GM23248 (cell line): ENCODE results near the gene PLD5. TPM values are rescaled to one million over a fixed set of nuclear protein-coding genes. Genes with fewer than 3 reads are reported as not detected.

Experiments used
- DNase-seq: peaks from one replicate; pipeline ENCODE4 v3.0.0-alpha.2; 2015
- H2AFZ ChIP-seq: fragments of 200-600 bp; sonication (generic); 2 replicates; pipeline ENCODE4 v1.6.1; 2016; ENCODE audit warnings: antibody characterized with exemption
- H3F3A ChIP-seq: fragments of 200-600 bp; sonication (generic); 2 replicates; pipeline ENCODE4 v1.6.1; 2016; ENCODE audit warnings: mild to moderate bottlenecking, antibody characterized with exemption, mixed run types; ENCODE audit not compliant: insufficient read depth
- H3K27ac ChIP-seq: fragments of 200-600 bp; sonication (generic); 2 replicates; pipeline ENCODE4 v1.5.1; 2016; ENCODE audit warnings: mild to moderate bottlenecking
- H3K27me3 ChIP-seq: fragments of 200-600 bp; sonication (generic); replicated peaks from 2 replicates; pipeline ENCODE4 v1.6.1; 2016; ENCODE audit warnings: mild to moderate bottlenecking; ENCODE audit not compliant: insufficient read depth
- H3K36me3 ChIP-seq: fragments of 200-600 bp; sonication (generic); 2 replicates; pipeline ENCODE4 v1.6.1; 2016; ENCODE audit warnings: low read depth, mild to moderate bottlenecking
- H3K4me1 ChIP-seq: fragments of 200-600 bp; sonication (generic); 2 replicates; pipeline ENCODE4 v1.6.1; 2016; ENCODE audit warnings: mild to moderate bottlenecking; ENCODE audit not compliant: insufficient read depth
- H3K4me2 ChIP-seq: fragments of 200-600 bp; sonication (generic); one replicate; pipeline ENCODE4 v1.6.1; 2016; ENCODE audit warnings: mild to moderate bottlenecking; ENCODE audit not compliant: unreplicated experiment
- H3K4me3 ChIP-seq: fragments of 200-600 bp; sonication (generic); 2 replicates; pipeline ENCODE4 v1.5.1; 2016; ENCODE audit warnings: mild to moderate bottlenecking
- H3K79me2 ChIP-seq: fragments of 200-600 bp; sonication (generic); 2 replicates; pipeline ENCODE4 v1.6.1; 2016; ENCODE audit warnings: mild to moderate bottlenecking; ENCODE audit not compliant: insufficient read depth
- H3K9ac ChIP-seq: fragments of 200-600 bp; sonication (generic); 2 replicates; pipeline ENCODE4 v1.6.1; 2016; ENCODE audit warnings: mild to moderate bottlenecking
- H3K9me2 ChIP-seq: fragments of 200-600 bp; sonication (generic); 2 replicates; pipeline ENCODE4 v1.6.1; 2016; ENCODE audit warnings: mixed run types, mild to moderate bottlenecking, moderate library complexity; ENCODE audit not compliant: insufficient read depth
- H3K9me3 ChIP-seq: fragments of 200-600 bp; sonication (generic); one replicate; pipeline ENCODE4 v1.6.1; 2017; ENCODE audit warnings: low read depth
- H4K20me1 ChIP-seq: fragments of 200-600 bp; sonication (generic); 2 replicates; pipeline ENCODE4 v1.6.0; 2016; ENCODE audit not compliant: insufficient read depth
- EZH2 ChIP-seq: fragments of 200-600 bp; sonication (generic); IDR thresholded peaks from 2 replicates; pipeline ENCODE4 v1.6.1; 2018; ENCODE audit warnings: antibody characterized with exemption, mild to moderate bottlenecking; ENCODE audit not compliant: insufficient read depth, poor library complexity, severe bottlenecking
- EZH2phosphoT487 ChIP-seq: fragments of 200-600 bp; sonication (generic); IDR thresholded peaks from 2 replicates; pipeline ENCODE4 v1.6.1; 2018; ENCODE audit warnings: antibody characterized with exemption, moderate library complexity, mild to moderate bottlenecking, low read depth; ENCODE audit not compliant: insufficient read depth
- WGBS, 2 experiments: methylation state at CpG; one replicate each; pipeline ENCODE4 v1.1.6; 2015 to 2017; ENCODE audit warnings: low lambda C conversion rate in 2 of 2, low coverage in 1 of 2; ENCODE audit errors: missing lambda C conversion rate in 2 of 2; 5-methylcytosine and 5-hydroxymethylcytosine counted together
- in situ Hi-C: fragments of 300-500 bp; cut with MboI; formaldehyde crosslinking; loops from 2 replicates; pipeline ENCODE4 v1.15.0; 2020
- polyA plus RNA-seq: library from polyadenylated mRNA; unstranded; fragments of >200 nt; fragmentation: Nextera tagmentation; extraction: Ambion mirVana; gene quantifications from 2 replicates; pipeline ENCODE4 v1.2.1, GENCODE V29; 2016
- total RNA-seq: library from RNA; depleted of rRNA; stranded (reverse); fragments of >200 nt; shearing (Covaris generic); gene quantifications from 2 replicates; pipeline ENCODE4 v1.2.3, GENCODE V29; 2014

Gene PLD5
- total and polyA plus RNA-seq, 2 experiments from 2014 or later: 0.14 TPM; not detected in 1

DNA sequence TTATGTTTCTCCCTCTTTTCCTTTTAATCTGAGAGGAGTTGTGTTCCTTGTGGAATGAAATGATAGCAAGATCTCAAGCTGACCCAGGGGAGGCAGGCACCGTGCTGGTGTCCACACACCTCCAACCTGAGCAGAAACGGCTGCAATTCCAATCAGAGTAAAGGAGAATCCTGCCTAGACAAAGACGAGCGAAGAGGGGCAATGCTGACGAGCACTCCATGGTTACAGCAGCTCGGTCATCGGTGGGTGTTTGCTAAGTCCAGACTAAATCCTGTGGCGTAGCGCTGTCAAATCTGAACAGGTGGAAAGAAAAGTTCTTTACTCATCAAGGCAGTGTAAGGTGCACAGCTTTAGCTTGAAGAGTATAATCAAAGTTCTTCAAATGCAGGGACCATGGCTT lies 74.8 kb downstream of the PLD5 start:
- no peaks in the 10 kb centered on the region for H3K9me3 ChIP-seq
- TF ChIP-seq EZH2phosphoT487: no peak
- TF ChIP-seq EZH2: no peak
- H3K4me1 ChIP-seq: no peaks in the 10 kb centered on the region
- no peak overlapping the region for H3K9ac ChIP-seq
- H3K4me3 ChIP-seq: no peak overlapping the region
- no peak for DNase-seq
- H4K20me1 ChIP-seq: no peaks in the 10 kb centered on the region
- H3K9me2 ChIP-seq: no peaks in the 10 kb centered on the region
- H3K79me2 ChIP-seq: no peaks in the 10 kb centered on the region
- no peak overlapping the region for H3K4me2 ChIP-seq
- no peaks in the 10 kb centered on the region for H3F3A ChIP-seq
- H3K27ac ChIP-seq: no peak overlapping the region
- H2AFZ ChIP-seq: no peak overlapping the region
- in situ Hi-C loops: no loop called here
- 27 to 28% methylated on average over 9 of the region's 9 CpGs for WGBS, 2 experiments
- no peaks in the 10 kb centered on the region for H3K27me3 ChIP-seq
- H3K36me3 ChIP-seq: no peaks in the 10 kb centered on the region

DNA sequence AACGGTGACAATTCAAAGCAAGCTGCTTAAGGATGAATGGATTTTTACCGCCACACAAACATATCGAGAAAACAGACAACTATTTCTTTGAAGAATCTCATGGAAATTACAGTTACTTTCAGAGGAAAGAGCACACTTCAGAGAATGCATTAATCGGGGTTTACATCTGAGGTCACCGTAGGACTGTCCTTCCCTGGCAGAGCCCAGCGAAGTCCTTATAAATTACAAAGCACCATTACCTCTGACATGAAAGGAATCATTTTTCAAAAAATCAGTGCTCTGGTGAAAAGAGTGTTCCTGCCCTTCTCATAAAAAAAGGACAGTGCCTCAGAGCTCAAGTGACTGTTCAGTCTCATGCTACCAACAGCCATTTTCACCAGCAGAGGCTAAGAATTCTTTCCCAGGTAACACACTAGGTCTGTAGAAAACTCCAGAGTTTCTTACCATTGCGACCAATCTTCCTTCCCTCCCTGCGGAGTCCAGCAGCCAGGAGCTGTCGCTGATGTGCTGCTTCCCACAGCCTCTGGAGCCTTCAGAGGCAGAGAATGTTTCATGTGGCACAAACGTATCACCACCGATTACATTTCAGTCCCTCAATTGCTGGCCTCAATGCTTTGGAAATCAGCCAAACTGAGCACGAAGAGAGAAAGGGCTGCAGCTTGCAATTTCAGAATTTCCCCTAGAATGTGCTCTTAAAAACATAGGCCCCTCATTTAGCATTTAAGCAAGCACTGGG lies 75.4 kb downstream of the PLD5 start:
- Histone ChIP-seq H3K4me2 (no peak overlapping the region), H3K9me3 (no peaks in the 10 kb centered on the region), H3K79me2 (no peaks in the 10 kb centered on the region), H3K9me2 (no peaks in the 10 kb centered on the region), H3F3A (no peaks in the 10 kb centered on the region), H4K20me1 (no peaks in the 10 kb centered on the region), H3K36me3 (no peaks in the 10 kb centered on the region), H2AFZ (no peak overlapping the region), H3K27me3 (no peaks in the 10 kb centered on the region), H3K9ac (no peak overlapping the region), H3K4me3 (no peak overlapping the region), H3K4me1 (no peaks in the 10 kb centered on the region), H3K27ac (no peak overlapping the region)
- 34 to 37% methylated on average over 12 of the region's 12 CpGs for WGBS, 2 experiments
- DNase-seq: no peak
- in situ Hi-C loops: no loop called here
- TF ChIP-seq EZH2: no peak
- TF ChIP-seq EZH2phosphoT487: no peak

DNA sequence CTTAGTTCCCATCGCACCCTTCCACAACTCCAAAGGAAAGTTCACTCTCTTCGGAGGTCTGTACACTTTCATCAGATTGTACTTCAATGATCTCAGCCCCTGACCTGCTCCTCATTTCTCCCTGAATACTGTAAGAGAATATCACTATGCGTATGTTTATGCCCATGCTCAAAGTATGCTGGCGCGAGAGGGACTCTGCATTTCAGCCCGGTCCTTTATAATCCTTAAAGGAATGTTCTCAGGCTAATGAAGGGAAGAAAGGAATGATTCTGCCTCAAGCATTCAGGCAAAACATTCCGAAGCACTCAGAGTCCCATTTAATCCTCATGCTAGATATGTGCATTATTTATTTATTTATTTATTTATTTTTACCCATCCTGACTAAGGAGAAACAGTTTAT lies 76.8 kb downstream of the PLD5 start:
- in situ Hi-C loops: no loop called here
- Histone ChIP-seq H3K27me3 (no peaks in the 10 kb centered on the region), H3K9ac (no peak overlapping the region), H4K20me1 (no peaks in the 10 kb centered on the region), H3K36me3 (no peaks in the 10 kb centered on the region), H2AFZ (no peak overlapping the region), H3K79me2 (no peaks in the 10 kb centered on the region), H3K27ac (no peak overlapping the region), H3K4me1 (no peaks in the 10 kb centered on the region), H3K4me2 (no peak overlapping the region), H3F3A (no peaks in the 10 kb centered on the region), H3K4me3 (no peak overlapping the region), H3K9me3 (no peaks in the 10 kb centered on the region), H3K9me2 (no peaks in the 10 kb centered on the region)
- no peak for TF ChIP-seq EZH2
- TF ChIP-seq EZH2phosphoT487: no peak
- 49 to 55% methylated on average over 7 of the region's 7 CpGs for WGBS, 2 experiments
- DNase-seq: no peak

- Histone ChIP-seq H3K4me3 (no peak overlapping the region), H3K79me2 (no peaks in the 10 kb centered on the region), H3K9ac (no peak overlapping the region), H2AFZ (no peak overlapping the region), H3K4me2 (no peak overlapping the region), H3K27me3 (no peaks in the 10 kb centered on the region), H3K9me3 (peaks cover 4% of the 10 kb centered on the region), H3K27ac (no peak overlapping the region), H4K20me1 (no peaks in the 10 kb centered on the region), H3K9me2 (no peaks in the 10 kb centered on the region), H3K36me3 (no peaks in the 10 kb centered on the region), H3K4me1 (no peaks in the 10 kb centered on the region), H3F3A (no peaks in the 10 kb centered on the region)
- no peak for DNase-seq
- TF ChIP-seq EZH2 (no peak), EZH2phosphoT487 (no peak)
- in situ Hi-C loops: no loop called here
- WGBS, 2 experiments: 38 to 44% methylated on average over 1 of the region's 1 CpG
These were observed 83.7 kb downstream of the PLD5 start for GRCh38 chr1:242440757-242441156.
